ENCODE results near the gene ETV4.

Gene ETV4

GRCh38 chr17:43547189-43547550 is 1.0 kb upstream of the ETV4 start:
- no peak for DNase-seq (ENCODE audit: low read depth in 2 of 2, low spot score in 1 of 2)

- DNase-seq (ENCODE audit: low read depth in 2 of 2, low spot score in 1 of 2), result peak in 1 of 2 donors; percentile 2
These were observed 832 bp downstream of the ETV4 start for GRCh38 chr17:43545383-43545632.

- no peak for DNase-seq (ENCODE audit: low read depth in 2 of 2, low spot score in 1 of 2)
These were observed 2.2 kb downstream of the ETV4 start for GRCh38 chr17:43543771-43544575.

GRCh38 chr17:43543300-43543699 is 2.8 kb downstream of the ETV4 start:
- no peak for DNase-seq (ENCODE audit: low read depth in 2 of 2, low spot score in 1 of 2)

- no peak for DNase-seq (ENCODE audit: low read depth in 2 of 2, low spot score in 1 of 2)
These were observed 3.3 kb downstream of the ETV4 start for GRCh38 chr17:43542859-43543258.

GRCh38 chr17:43540821-43541674 is 5.1 kb downstream of the ETV4 start:
- no peak for DNase-seq (ENCODE audit: low read depth in 2 of 2, low spot score in 1 of 2)

GRCh38 chr17:43536236-43536992 is 9.7 kb downstream of the ETV4 start:
- no peak for DNase-seq (ENCODE audit: low read depth in 2 of 2, low spot score in 1 of 2)

GRCh38 chr17:43534909-43535308 is 11.2 kb downstream of the ETV4 start:
- no peak for DNase-seq (ENCODE audit: low read depth in 2 of 2, low spot score in 1 of 2)

GRCh38 chr17:43533699-43534098 is 12.4 kb downstream of the ETV4 start:
- no peak for DNase-seq (ENCODE audit: low read depth in 2 of 2, low spot score in 1 of 2)

GRCh38 chr17:43532581-43532980 is 13.6 kb downstream of the ETV4 start:
- DNase-seq (ENCODE audit: low read depth in 2 of 2, low spot score in 1 of 2), result no peak

- no peak for DNase-seq (ENCODE audit: low read depth in 2 of 2, low spot score in 1 of 2)
These were observed 14.2 kb downstream of the ETV4 start for GRCh38 chr17:43531955-43532354.

- DNase-seq (ENCODE audit: low read depth in 2 of 2, low spot score in 1 of 2), result no peak
These were observed 15.1 kb downstream of the ETV4 start for GRCh38 chr17:43531082-43531378.

- DNase-seq (ENCODE audit: low read depth in 2 of 2, low spot score in 1 of 2), result no peak
These were observed 15.7 kb downstream of the ETV4 start for GRCh38 chr17:43530288-43531081.

GRCh38 chr17:43529947-43530287 is 16.2 kb downstream of the ETV4 start:
- DNase-seq (ENCODE audit: low read depth in 2 of 2, low spot score in 1 of 2), result no peak

GRCh38 chr17:43528988-43529814 is 16.9 kb downstream of the ETV4 start:
- DNase-seq (ENCODE audit: low read depth in 2 of 2, low spot score in 1 of 2), result no peak

GRCh38 chr17:43528319-43528987 is 17.7 kb downstream of the ETV4 start:
- DNase-seq (ENCODE audit: low read depth in 2 of 2, low spot score in 1 of 2), result no peak

- no peak for DNase-seq (ENCODE audit: low read depth in 2 of 2, low spot score in 1 of 2)
These were observed 19.1 kb downstream of the ETV4 start for GRCh38 chr17:43526886-43527648.

GRCh38 chr17:43524945-43525575 is 21.1 kb downstream of the ETV4 start:
- no peak for DNase-seq (ENCODE audit: low read depth in 2 of 2, low spot score in 1 of 2)

- no peak for DNase-seq (ENCODE audit: low read depth in 2 of 2, low spot score in 1 of 2)
These were observed 24.8 kb downstream of the ETV4 start for GRCh38 chr17:43521389-43521788.

Measured in stimulated activated CD8-positive, alpha-beta memory T cell treated with anti-CD3 and anti-CD28 coated beads, Interleukin-4, amount 100 ng/mL, for 4 hours (primary cell).